ENCODE results near the gene NID2.

DNA sequence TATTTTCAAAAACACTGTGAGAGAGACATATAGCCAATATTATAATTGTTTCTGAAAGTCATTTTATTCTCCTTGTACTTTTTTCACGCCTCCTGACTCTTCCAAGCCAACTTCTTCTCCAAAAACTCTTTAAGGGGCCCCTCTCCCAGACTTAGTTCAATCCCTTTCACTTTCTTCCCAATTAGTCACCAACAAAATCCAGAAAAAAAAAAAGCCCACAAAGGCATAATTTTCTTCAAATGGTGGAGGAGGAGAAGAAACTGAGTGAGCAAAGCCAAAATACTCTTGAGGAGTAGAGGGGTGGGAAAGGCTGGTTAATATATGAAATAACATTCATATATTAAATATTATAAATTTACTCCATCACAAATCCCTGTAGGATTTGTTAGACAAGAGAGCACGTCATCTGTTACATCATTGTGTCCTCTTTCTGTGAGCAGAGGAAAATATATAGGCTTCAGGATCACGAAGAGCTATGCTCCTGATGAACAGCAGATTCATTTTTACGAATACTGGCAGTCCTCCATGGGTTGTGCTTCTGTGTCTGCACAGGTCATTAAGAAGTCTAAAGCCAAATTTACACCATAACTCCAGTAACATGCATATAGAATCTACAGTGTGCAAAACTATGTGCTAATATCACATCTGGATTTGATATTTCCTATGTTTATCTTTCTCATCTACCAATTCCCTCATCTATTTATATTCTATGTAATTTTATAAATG lies 25.9 kb upstream of the NID2 start:
- TF ChIP-seq, protein P1, sequence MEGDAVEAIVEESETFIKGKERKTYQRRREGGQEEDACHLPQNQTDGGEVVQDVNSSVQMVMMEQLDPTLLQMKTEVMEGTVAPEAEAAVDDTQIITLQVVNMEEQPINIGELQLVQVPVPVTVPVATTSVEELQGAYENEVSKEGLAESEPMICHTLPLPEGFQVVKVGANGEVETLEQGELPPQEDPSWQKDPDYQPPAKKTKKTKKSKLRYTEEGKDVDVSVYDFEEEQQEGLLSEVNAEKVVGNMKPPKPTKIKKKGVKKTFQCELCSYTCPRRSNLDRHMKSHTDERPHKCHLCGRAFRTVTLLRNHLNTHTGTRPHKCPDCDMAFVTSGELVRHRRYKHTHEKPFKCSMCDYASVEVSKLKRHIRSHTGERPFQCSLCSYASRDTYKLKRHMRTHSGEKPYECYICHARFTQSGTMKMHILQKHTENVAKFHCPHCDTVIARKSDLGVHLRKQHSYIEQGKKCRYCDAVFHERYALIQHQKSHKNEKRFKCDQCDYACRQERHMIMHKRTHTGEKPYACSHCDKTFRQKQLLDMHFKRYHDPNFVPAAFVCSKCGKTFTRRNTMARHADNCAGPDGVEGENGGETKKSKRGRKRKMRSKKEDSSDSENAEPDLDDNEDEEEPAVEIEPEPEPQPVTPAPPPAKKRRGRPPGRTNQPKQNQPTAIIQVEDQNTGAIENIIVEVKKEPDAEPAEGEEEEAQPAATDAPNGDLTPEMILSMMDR (conservative IDR thresholded peaks at IDR 0.05; ENCODE audit: low read depth, low read length): no peak
- no peak for TF ChIP-seq EZH2 (IDR thresholded peaks at IDR 0.05; ENCODE audit: borderline replicate concordance, low read depth, low read length, poor library complexity, severe bottlenecking)

Data from A673 (cell line).